Tibial nerve (tissue), 4 donors: ENCODE results near the gene RPL6. TPM values are rescaled to one million over a fixed set of nuclear protein-coding genes. Genes with fewer than 3 reads are reported as not detected.

ENCODE experiments used
- DNase-seq, 2 donors: peaks; one replicate each; pipeline ENCODE4 v3.0.0-alpha.2; 2019; ENCODE audit warnings: low spot score in 2 of 2
- H3K27ac ChIP-seq, 4 donors: fragments of 200-600 bp; sonication (generic) in 3 of 4; one replicate each; pipeline ENCODE4 v1.5.1; 2017 to 2019; ENCODE audit warnings: mild to moderate bottlenecking in 1 of 4
- H3K27me3 ChIP-seq, 2 donors: fragments of 200-600 bp; sonication (generic) in 1 of 2; one replicate each; pipeline versions ENCODE4 v1.5.1 to v1.6.0; 2017 to 2019
- H3K36me3 ChIP-seq, 3 donors: fragments of 200-600 bp; sonication (generic); one replicate each; pipeline ENCODE4 v1.5.1; 2018 to 2019
- H3K4me1 ChIP-seq, 4 donors: fragments of 200-600 bp; sonication (generic) in 3 of 4; one replicate each; pipeline ENCODE4 v1.5.1; 2017 to 2019
- H3K4me3 ChIP-seq, 4 donors: fragments of 200-600 bp; sonication (generic) in 3 of 4; one replicate each; pipeline ENCODE4 v1.5.1; 2017 to 2019; ENCODE audit warnings: mild to moderate bottlenecking in 1 of 4, moderate library complexity in 1 of 4
- H3K9me3 ChIP-seq, 4 donors: fragments of 200-600 bp; sonication (generic) in 3 of 4; one replicate each; pipeline ENCODE4 v1.5.1; 2017 to 2019
- CTCF ChIP-seq, 5 experiments: fragments of 200-600 bp in 3 of 5; fragments of 450-650 bp in 2 of 5; sonication (generic) in 3 of 5; IDR thresholded peaks; one replicate each; pipeline ENCODE4 v1.5.1; 2016 to 2019; ENCODE audit warnings: antibody characterized with exemption in 5 of 5, mild to moderate bottlenecking in 3 of 5, moderate library complexity in 2 of 5
- EP300 ChIP-seq, 2 donors: sonication (generic); formaldehyde crosslinking; IDR thresholded peaks; one replicate each; pipeline ENCODE4 v1.6.1; 2017; ENCODE audit warnings: antibody characterized with exemption in 2 of 2, mild to moderate bottlenecking in 1 of 2
- POLR2A ChIP-seq, 2 donors: fragments of 450-650 bp; IDR thresholded peaks; one replicate each; pipeline ENCODE4 v1.6.1; 2017; ENCODE audit warnings: antibody characterized with exemption in 2 of 2, mild to moderate bottlenecking in 2 of 2, moderate library complexity in 2 of 2
- WGBS, 2 donors: methylation state at CpG; one replicate each; pipeline ENCODE4 v1.1.5; 2018; 5-methylcytosine and 5-hydroxymethylcytosine counted together
- total RNA-seq, 4 donors: library from RNA; depleted of rRNA; stranded (reverse); fragments of >200 nt; gene quantifications; one replicate each; pipeline ENCODE4 v1.1.0, GENCODE V29; 2016

The RPL6 gene
- total RNA-seq, 4 donors from 2014 or later = 947 to 1,473 (median 1,061) TPM

- H3K4me1 ChIP-seq = peaks cover 0 to 38% (median 8%) of the 10 kb centered on the region in 4 donors
- H3K4me3 ChIP-seq = peak overlapping the region; percentile 70 to 85 (median 84)
- H3K36me3 ChIP-seq = no peaks in the 10 kb centered on the region
- 87 to 90% methylated on average over 11 of the region's 11 CpGs for WGBS, 2 donors
- H3K27ac ChIP-seq = peak overlapping the region in 2 of 4 donors; percentile 78 to 86
- H3K27me3 ChIP-seq = no peaks in the 10 kb centered on the region
- H3K9me3 ChIP-seq = no peaks in the 10 kb centered on the region
- DNase-seq = no peak
- TF ChIP-seq EP300 (IDR thresholded peaks at IDR 0.05) (no peak), POLR2A (IDR thresholded peaks at IDR 0.05) (no peak), CTCF (IDR thresholded peaks at IDR 0.05) (no peak)
Measured at GRCh38 chr12:112382866-112383265, 26.5 kb downstream of the RPL6 start.

GRCh38 chr12:112381883-112382796, 27.3 kb downstream of the RPL6 start, which contains the start of gene HECTD4:
Gene HECTD4, minus strand, starts transcription at chr12:112382431. Its CDS starts 303 bp downstream, at chr12:112382128.
- no peaks in the 10 kb centered on the region for H3K27me3 ChIP-seq
- peak within 1 kb of the TSS; percentile 60 to 91 (median 82) for H3K27ac ChIP-seq
- peak within 1 kb of the TSS; percentile 70 to 85 (median 84) for H3K4me3 ChIP-seq
- no peaks in the 10 kb centered on the region for H3K36me3 ChIP-seq
- TF ChIP-seq EP300 (IDR thresholded peaks at IDR 0.05) = peak; percentile 30 to 75
- TF ChIP-seq CTCF (IDR thresholded peaks at IDR 0.05) = peak in 2 of 5 experiments; percentile 6 to 30
- peak; percentile 33 to 80 for TF ChIP-seq POLR2A (IDR thresholded peaks at IDR 0.05)
- WGBS, 2 donors = 2% methylated on average over 13 to 28 of the region's 106 CpGs
- peak; percentile 94 to 96 for DNase-seq
- H3K9me3 ChIP-seq = no peaks in the 10 kb centered on the region
- peaks cover 0 to 31% (median 8%) of the 10 kb centered on the region in 4 donors for H3K4me1 ChIP-seq

- H3K27me3 ChIP-seq = no peaks in the 10 kb centered on the region
- H3K4me3 ChIP-seq = peak overlapping the region; percentile 70 to 85 (median 84)
- peaks cover 0 to 28% (median 8%) of the 10 kb centered on the region in 4 donors for H3K4me1 ChIP-seq
- no peaks in the 10 kb centered on the region for H3K36me3 ChIP-seq
- no peak for DNase-seq
- WGBS, 2 donors = 2% methylated on average over 18 to 24 of the region's 33 CpGs
- H3K27ac ChIP-seq = peak overlapping the region; percentile 60 to 86 (median 75)
- TF ChIP-seq CTCF (IDR thresholded peaks at IDR 0.05) (no peak), POLR2A (IDR thresholded peaks at IDR 0.05) (no peak), EP300 (IDR thresholded peaks at IDR 0.05) (no peak)
- no peaks in the 10 kb centered on the region for H3K9me3 ChIP-seq
Measured at GRCh38 chr12:112381406-112381882, 28.0 kb downstream of the RPL6 start.

- Histone ChIP-seq H3K9me3 (no peaks in the 10 kb centered on the region), H3K27ac (peak overlapping the region in 3 of 4 donors; percentile 36 to 86 (median 78)), H3K4me3 (peak overlapping the region; percentile 70 to 85 (median 84)), H3K4me1 (peaks cover 0 to 28% (median 8%) of the 10 kb centered on the region in 4 donors), H3K36me3 (no peaks in the 10 kb centered on the region), H3K27me3 (no peaks in the 10 kb centered on the region)
- TF ChIP-seq CTCF (IDR thresholded peaks at IDR 0.05) = no peak
- no peak for TF ChIP-seq EP300 (IDR thresholded peaks at IDR 0.05)
- TF ChIP-seq POLR2A (IDR thresholded peaks at IDR 0.05) = no peak
- no peak for DNase-seq
- 40 to 46% methylated on average over 34 of the region's 34 CpGs for WGBS, 2 donors
Measured at GRCh38 chr12:112380663-112381405, 28.6 kb downstream of the RPL6 start.
